ENCODE data around the gene ARFGEF3. TPM values are rescaled to one million over a fixed set of nuclear protein-coding genes. Genes with fewer than 3 reads are reported as not detected.

Gene ARFGEF3
- total RNA-seq, 2 experiments from 2014 or later, result 0.05 to 0.08 TPM

GRCh38 chr6:138310294-138310693 lies 148.6 kb downstream of the ARFGEF3 start:
- H3K27ac Mint-ChIP-seq, result no peak overlapping the region

DNA sequence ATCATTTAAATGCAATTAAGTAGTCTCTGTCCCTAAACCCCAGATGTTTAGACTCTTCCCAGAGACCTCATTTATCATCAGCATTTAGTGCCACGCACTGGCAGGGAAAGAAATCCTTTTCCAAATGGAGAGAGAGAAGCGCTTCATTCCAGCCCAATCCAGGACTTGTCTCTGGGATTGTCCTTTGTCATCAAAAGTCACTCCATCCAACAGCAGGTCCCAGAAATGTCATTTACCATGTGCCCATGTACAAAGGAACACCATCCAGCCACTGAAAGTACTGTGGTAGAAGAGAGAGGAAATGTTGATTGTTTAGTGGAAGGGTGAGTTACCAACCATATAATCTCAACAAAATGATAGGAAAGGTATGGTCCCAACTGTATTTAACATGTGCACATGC lies 149.1 kb downstream of the ARFGEF3 start:
- ChIA-PET CTCF (no interaction called here), POLR2A (no interaction called here)
- Mint-ChIP-seq H3K27me3 (ENCODE audit: low read depth) (peaks cover 9% of the 10 kb centered on the region), H3K27ac (no peak overlapping the region), H3K4me1 (ENCODE audit: low read depth) (no peaks in the 10 kb centered on the region), H3K36me3 (ENCODE audit: low read depth) (no peaks in the 10 kb centered on the region), H3K4me3 (no peak overlapping the region), H3K9me3 (ENCODE audit: insufficient read depth) (no peaks in the 10 kb centered on the region)
- ATAC-seq (no peak), DNase-seq (no peak)

More at GRCh38 chr6:138310294-138310693, 148.6 kb downstream of the ARFGEF3 start:
- H3K27me3 Mint-ChIP-seq (ENCODE audit: low read depth), result peaks cover 8% of the 10 kb centered on the region
- no peaks in the 10 kb centered on the region for H3K4me1 Mint-ChIP-seq (ENCODE audit: low read depth)
- DNase-seq, result no peak
- H3K9me3 Mint-ChIP-seq (ENCODE audit: insufficient read depth), result no peaks in the 10 kb centered on the region
- H3K36me3 Mint-ChIP-seq (ENCODE audit: low read depth), result no peaks in the 10 kb centered on the region
- POLR2A ChIA-PET, result no interaction called here
- no peak overlapping the region for H3K4me3 Mint-ChIP-seq
- CTCF ChIA-PET, result no interaction called here
- no peak for ATAC-seq

- Mint-ChIP-seq H3K4me3 (no peak overlapping the region), H3K4me1 (ENCODE audit: low read depth) (no peaks in the 10 kb centered on the region), H3K27ac (no peak overlapping the region), H3K9me3 (ENCODE audit: insufficient read depth) (no peaks in the 10 kb centered on the region), H3K27me3 (ENCODE audit: low read depth) (peaks cover 7% of the 10 kb centered on the region), H3K36me3 (ENCODE audit: low read depth) (no peaks in the 10 kb centered on the region)
- CTCF ChIA-PET, result no interaction called here
- ATAC-seq (no peak), DNase-seq (no peak)
- POLR2A ChIA-PET, result no interaction called here
Observed at GRCh38 chr6:138311268-138311667, 149.5 kb downstream of the ARFGEF3 start.

GRCh38 chr6:138318741-138319375 lies 157.1 kb downstream of the ARFGEF3 start:
- ChIA-PET CTCF (interaction anchor here (1.7 kb wide), 1 partner anchor 203 kb away, joined by 6 read pairs; no protein-coding TSS in a partner anchor), POLR2A (no interaction called here)
- Mint-ChIP-seq H3K36me3 (ENCODE audit: low read depth) (no peaks in the 10 kb centered on the region), H3K9me3 (ENCODE audit: insufficient read depth) (no peaks in the 10 kb centered on the region), H3K27me3 (ENCODE audit: low read depth) (peaks cover 14% of the 10 kb centered on the region), H3K4me3 (no peak overlapping the region), H3K27ac (no peak overlapping the region), H3K4me1 (ENCODE audit: low read depth) (no peaks in the 10 kb centered on the region)
- DNase-seq (no peak), ATAC-seq (no peak)

- DNase-seq, result no peak
- H3K4me3 Mint-ChIP-seq, result no peak overlapping the region
- ChIA-PET CTCF (no interaction called here), POLR2A (no interaction called here)
- no peak overlapping the region for H3K27ac Mint-ChIP-seq
- H3K9me3 Mint-ChIP-seq (ENCODE audit: insufficient read depth), result no peaks in the 10 kb centered on the region
- H3K27me3 Mint-ChIP-seq (ENCODE audit: low read depth), result peaks cover 13% of the 10 kb centered on the region
- H3K36me3 Mint-ChIP-seq (ENCODE audit: low read depth), result no peaks in the 10 kb centered on the region
- H3K4me1 Mint-ChIP-seq (ENCODE audit: low read depth), result no peaks in the 10 kb centered on the region
- ATAC-seq, result no peak
Observed at GRCh38 chr6:138321934-138322333, 160.2 kb downstream of the ARFGEF3 start.

DNA sequence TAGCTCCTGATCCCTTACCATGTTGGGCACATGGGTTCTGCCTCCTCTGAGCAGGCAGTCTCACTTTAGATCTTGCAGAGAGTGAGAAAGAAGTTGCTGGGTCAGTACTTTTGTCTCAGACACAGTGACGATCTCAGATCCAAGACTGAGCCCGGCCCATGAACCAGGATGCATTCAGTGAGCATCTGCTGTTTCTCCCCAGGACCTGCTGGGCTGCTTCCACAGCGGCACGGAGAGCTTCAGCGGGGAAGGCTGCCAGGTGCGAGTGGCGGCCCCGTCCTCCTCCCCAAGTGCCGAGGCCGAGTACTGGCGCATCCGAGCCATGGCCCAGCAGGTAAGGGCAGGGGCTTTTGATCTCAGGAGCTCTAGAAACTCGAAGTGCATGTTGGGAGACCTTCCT lies 162.1 kb downstream of the ARFGEF3 start:
- ATAC-seq (no peak), DNase-seq (no peak)
- peaks cover 9% of the 10 kb centered on the region for H3K4me1 Mint-ChIP-seq (ENCODE audit: low read depth)
- H3K27me3 Mint-ChIP-seq (ENCODE audit: low read depth), result peaks cover 10% of the 10 kb centered on the region
- H3K9me3 Mint-ChIP-seq (ENCODE audit: insufficient read depth), result no peaks in the 10 kb centered on the region
- H3K27ac Mint-ChIP-seq, result no peak overlapping the region
- CTCF ChIA-PET, result no interaction called here
- H3K36me3 Mint-ChIP-seq (ENCODE audit: low read depth), result no peaks in the 10 kb centered on the region
- POLR2A ChIA-PET, result no interaction called here
- no peak overlapping the region for H3K4me3 Mint-ChIP-seq

DNA sequence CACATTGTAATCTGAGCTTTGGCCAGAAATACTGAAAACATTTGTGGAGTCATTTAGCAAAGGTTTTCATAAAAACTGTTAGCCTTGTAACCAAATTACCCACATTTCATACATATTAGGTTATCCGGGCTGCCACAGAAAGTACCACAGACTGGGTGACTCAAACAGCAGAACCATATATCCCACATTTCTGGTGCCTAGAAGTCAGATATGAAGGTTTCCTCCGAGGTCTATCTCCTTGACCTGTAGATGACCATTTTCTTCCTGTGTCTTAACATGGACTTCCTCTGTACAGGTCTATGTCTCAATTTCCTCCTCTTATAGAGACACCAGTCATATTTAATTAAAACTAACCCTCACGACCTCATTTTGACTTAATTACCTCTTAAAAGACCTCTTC lies 166.5 kb downstream of the ARFGEF3 start:
- Mint-ChIP-seq H3K27ac (no peak overlapping the region), H3K9me3 (ENCODE audit: insufficient read depth) (no peaks in the 10 kb centered on the region), H3K4me3 (no peak overlapping the region), H3K4me1 (ENCODE audit: low read depth) (peaks cover 9% of the 10 kb centered on the region), H3K36me3 (ENCODE audit: low read depth) (no peaks in the 10 kb centered on the region), H3K27me3 (ENCODE audit: low read depth) (peaks cover 13% of the 10 kb centered on the region)
- DNase-seq, result no peak
- ATAC-seq, result no peak
- CTCF ChIA-PET, result no interaction called here
- POLR2A ChIA-PET, result no interaction called here

DNA sequence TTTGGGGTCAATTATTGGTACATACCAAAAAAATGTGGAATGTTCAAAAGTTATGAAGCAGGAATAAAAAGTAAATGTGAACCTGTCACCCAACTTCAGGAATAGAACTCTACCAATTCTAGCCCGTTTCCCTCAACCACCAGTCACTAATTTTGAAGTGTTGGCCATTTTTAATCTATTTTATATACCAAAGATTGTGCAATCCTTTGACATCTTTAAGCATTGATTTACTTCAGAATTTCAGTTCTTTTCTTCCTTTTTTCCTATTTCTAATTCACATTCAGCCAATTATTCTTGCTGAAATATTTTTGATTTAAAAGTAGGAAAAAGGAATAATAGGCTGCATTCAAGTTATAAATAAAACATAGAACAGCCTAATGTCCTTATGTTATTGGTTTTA lies 169.0 kb downstream of the ARFGEF3 start:
- H3K4me1 Mint-ChIP-seq (ENCODE audit: low read depth), result peaks cover 9% of the 10 kb centered on the region
- peaks cover 13% of the 10 kb centered on the region for H3K27me3 Mint-ChIP-seq (ENCODE audit: low read depth)
- DNase-seq, result no peak
- CTCF ChIA-PET, result no interaction called here
- no peak overlapping the region for H3K4me3 Mint-ChIP-seq
- POLR2A ChIA-PET, result no interaction called here
- no peak overlapping the region for H3K27ac Mint-ChIP-seq
- no peak for ATAC-seq
- no peaks in the 10 kb centered on the region for H3K9me3 Mint-ChIP-seq (ENCODE audit: insufficient read depth)
- H3K36me3 Mint-ChIP-seq (ENCODE audit: low read depth), result no peaks in the 10 kb centered on the region

DNA sequence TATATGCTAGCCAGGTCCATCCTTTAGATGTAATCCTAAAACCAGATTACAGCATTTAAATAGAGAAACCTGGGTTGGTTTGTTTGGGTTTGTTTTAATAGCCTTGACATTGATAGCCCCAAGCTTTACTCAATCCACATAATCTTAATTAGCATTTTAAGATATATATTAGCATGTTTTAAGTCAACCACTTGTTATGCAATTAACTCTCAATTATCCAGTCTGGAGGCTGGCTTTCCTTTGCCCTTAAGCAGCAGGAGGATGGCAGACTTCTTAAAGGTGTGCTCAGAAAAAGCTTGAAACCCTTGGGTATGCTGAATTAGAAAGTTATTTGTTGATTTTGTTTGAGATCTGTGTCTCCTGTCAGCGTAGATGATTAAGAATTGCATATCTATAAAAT lies 169.7 kb downstream of the ARFGEF3 start:
- H3K36me3 Mint-ChIP-seq (ENCODE audit: low read depth), result no peaks in the 10 kb centered on the region
- no peak overlapping the region for H3K27ac Mint-ChIP-seq
- CTCF ChIA-PET, result no interaction called here
- H3K4me1 Mint-ChIP-seq (ENCODE audit: low read depth), result peaks cover 9% of the 10 kb centered on the region
- POLR2A ChIA-PET, result no interaction called here
- no peaks in the 10 kb centered on the region for H3K9me3 Mint-ChIP-seq (ENCODE audit: insufficient read depth)
- ATAC-seq (no peak), DNase-seq (no peak)
- peaks cover 13% of the 10 kb centered on the region for H3K27me3 Mint-ChIP-seq (ENCODE audit: low read depth)
- no peak overlapping the region for H3K4me3 Mint-ChIP-seq

GRCh38 chr6:138331984-138332383 lies 170.2 kb downstream of the ARFGEF3 start:
- Mint-ChIP-seq H3K27ac (no peak overlapping the region), H3K9me3 (ENCODE audit: insufficient read depth) (no peaks in the 10 kb centered on the region), H3K27me3 (ENCODE audit: low read depth) (peaks cover 11% of the 10 kb centered on the region), H3K4me1 (ENCODE audit: low read depth) (peaks cover 9% of the 10 kb centered on the region), H3K36me3 (ENCODE audit: low read depth) (no peaks in the 10 kb centered on the region), H3K4me3 (no peak overlapping the region)
- DNase-seq (no peak), ATAC-seq (no peak)
- POLR2A ChIA-PET, result no interaction called here
- CTCF ChIA-PET, result no interaction called here

- ATAC-seq (no peak), DNase-seq (no peak)
- H3K36me3 Mint-ChIP-seq (ENCODE audit: low read depth), result no peaks in the 10 kb centered on the region
- peaks cover 10% of the 10 kb centered on the region for H3K27me3 Mint-ChIP-seq (ENCODE audit: low read depth)
- no peak overlapping the region for H3K4me3 Mint-ChIP-seq
- no peaks in the 10 kb centered on the region for H3K9me3 Mint-ChIP-seq (ENCODE audit: insufficient read depth)
- H3K4me1 Mint-ChIP-seq (ENCODE audit: low read depth), result no peaks in the 10 kb centered on the region
- ChIA-PET CTCF (no interaction called here), POLR2A (no interaction called here)
- no peak overlapping the region for H3K27ac Mint-ChIP-seq
Observed at GRCh38 chr6:138334000-138334399, 172.3 kb downstream of the ARFGEF3 start.

GRCh38 chr6:138334963-138335362 lies 173.2 kb downstream of the ARFGEF3 start:
- no peak overlapping the region for H3K4me3 Mint-ChIP-seq

GRCh38 chr6:138336221-138336620 lies 174.5 kb downstream of the ARFGEF3 start:
- H3K36me3 Mint-ChIP-seq (ENCODE audit: low read depth), result no peaks in the 10 kb centered on the region
- no peaks in the 10 kb centered on the region for H3K4me1 Mint-ChIP-seq (ENCODE audit: low read depth)
- H3K27ac Mint-ChIP-seq, result no peak overlapping the region
- peaks cover 18% of the 10 kb centered on the region for H3K27me3 Mint-ChIP-seq (ENCODE audit: low read depth)
- DNase-seq, result no peak
- POLR2A ChIA-PET, result no interaction called here
- H3K9me3 Mint-ChIP-seq (ENCODE audit: insufficient read depth), result no peaks in the 10 kb centered on the region
- CTCF ChIA-PET, result no interaction called here
- no peak overlapping the region for H3K4me3 Mint-ChIP-seq
- ATAC-seq, result no peak

More at GRCh38 chr6:138334963-138335362, 173.2 kb downstream of the ARFGEF3 start:
- Mint-ChIP-seq H3K36me3 (ENCODE audit: low read depth) (no peaks in the 10 kb centered on the region), H3K9me3 (ENCODE audit: insufficient read depth) (no peaks in the 10 kb centered on the region), H3K27me3 (ENCODE audit: low read depth) (peaks cover 14% of the 10 kb centered on the region), H3K4me1 (ENCODE audit: low read depth) (no peaks in the 10 kb centered on the region), H3K27ac (no peak overlapping the region)
- CTCF ChIA-PET, result no interaction called here
- ATAC-seq (no peak), DNase-seq (no peak)
- POLR2A ChIA-PET, result no interaction called here

All from activated CD8-positive, alpha-beta T cell treated with anti-CD3 and anti-CD28 coated beads, Interleukin-2, amount 10 ng/mL, durations not matched to agents 7 days and 5 days (primary cell).